ENCODE measurements around the gene DNM3. TPM values are rescaled to one million over a fixed set of nuclear protein-coding genes. Genes with fewer than 3 reads are reported as not detected.
A peak's percentile ranks its signal among the peaks of the same experiment; 100 is the strongest.

Gene DNM3
- total RNA-seq, 1 donor, result 2.0 TPM

DNA sequence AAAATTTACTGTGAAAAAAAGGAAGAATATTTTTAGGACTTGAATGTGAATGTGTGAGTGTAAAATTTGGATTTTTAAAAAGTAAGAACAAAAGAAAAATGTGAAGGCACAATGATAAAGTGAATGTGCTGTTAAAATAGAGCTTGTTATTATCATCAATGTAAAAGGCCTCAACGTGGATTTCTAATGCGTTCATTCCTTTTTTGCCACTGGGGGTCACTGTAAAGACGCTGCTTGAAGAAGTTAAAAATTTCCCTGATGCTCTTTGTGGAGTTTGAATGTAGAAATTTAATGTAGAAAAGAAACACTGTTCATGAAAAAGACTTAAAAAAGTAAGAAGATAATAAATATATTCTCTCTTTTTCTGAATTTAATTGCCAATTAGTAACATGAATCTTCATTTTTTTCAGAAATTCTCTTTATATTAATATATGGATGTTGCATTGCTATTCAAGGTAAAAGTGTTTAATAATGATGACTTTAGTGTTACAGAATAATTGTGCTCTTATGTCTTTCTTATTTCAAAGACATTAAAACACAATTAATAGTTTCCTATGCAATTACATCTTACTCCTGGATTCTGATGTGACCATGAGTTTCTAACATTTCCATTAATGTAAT lies 161.5 kb downstream of the DNM3 start:
- H3K4me3 ChIP-seq (ENCODE audit: low read depth, low read length), result no peak overlapping the region
- peak; percentile 85 for DNase-seq (ENCODE audit: low read depth)
- TF ChIP-seq, protein P1, sequence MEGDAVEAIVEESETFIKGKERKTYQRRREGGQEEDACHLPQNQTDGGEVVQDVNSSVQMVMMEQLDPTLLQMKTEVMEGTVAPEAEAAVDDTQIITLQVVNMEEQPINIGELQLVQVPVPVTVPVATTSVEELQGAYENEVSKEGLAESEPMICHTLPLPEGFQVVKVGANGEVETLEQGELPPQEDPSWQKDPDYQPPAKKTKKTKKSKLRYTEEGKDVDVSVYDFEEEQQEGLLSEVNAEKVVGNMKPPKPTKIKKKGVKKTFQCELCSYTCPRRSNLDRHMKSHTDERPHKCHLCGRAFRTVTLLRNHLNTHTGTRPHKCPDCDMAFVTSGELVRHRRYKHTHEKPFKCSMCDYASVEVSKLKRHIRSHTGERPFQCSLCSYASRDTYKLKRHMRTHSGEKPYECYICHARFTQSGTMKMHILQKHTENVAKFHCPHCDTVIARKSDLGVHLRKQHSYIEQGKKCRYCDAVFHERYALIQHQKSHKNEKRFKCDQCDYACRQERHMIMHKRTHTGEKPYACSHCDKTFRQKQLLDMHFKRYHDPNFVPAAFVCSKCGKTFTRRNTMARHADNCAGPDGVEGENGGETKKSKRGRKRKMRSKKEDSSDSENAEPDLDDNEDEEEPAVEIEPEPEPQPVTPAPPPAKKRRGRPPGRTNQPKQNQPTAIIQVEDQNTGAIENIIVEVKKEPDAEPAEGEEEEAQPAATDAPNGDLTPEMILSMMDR (IDR thresholded peaks at IDR 0.05; ENCODE audit: insufficient read depth, low read length), result peak; percentile 85

DNA sequence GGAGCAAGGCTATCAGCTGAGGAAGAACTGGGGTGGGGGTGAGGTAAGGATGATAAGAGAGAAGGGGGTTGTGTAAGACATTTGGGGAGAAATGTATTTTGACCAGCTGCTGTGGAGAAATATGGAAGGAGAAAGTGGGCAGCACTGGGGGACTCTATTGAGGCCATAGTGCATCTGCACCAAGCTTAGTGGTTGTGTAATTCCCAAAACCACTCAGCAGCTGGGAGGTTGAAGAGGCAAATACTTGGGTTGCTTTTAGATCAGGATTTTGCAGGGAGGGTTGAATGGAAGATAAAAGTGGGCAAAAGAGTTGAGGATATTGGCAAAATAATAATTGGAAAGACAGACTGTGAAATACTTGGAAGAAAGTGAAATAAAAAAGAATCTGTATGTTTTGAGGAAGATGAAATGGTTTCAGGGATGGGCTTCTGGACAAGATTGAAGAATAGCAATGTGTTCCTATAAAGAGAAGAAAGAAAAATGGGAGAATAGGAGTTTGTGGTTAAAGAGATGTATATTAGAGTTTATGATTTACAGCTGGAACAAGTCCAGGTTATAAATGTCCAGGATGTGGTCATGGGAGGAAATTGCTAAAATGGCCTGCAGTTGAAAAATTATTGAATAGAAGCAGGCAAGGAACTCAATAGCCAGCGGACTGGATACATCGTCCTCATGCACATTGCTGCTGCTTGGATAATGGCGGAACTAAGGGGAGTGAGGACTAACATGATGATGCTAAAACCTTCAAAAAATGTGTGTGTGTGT lies 162.7 kb downstream of the DNM3 start:
- H3K4me3 ChIP-seq (ENCODE audit: low read depth, low read length), result no peak overlapping the region
- TF ChIP-seq, protein P1 (IDR thresholded peaks at IDR 0.05; ENCODE audit: insufficient read depth, low read length), result no peak
- DNase-seq (ENCODE audit: low read depth), result no peak

DNA sequence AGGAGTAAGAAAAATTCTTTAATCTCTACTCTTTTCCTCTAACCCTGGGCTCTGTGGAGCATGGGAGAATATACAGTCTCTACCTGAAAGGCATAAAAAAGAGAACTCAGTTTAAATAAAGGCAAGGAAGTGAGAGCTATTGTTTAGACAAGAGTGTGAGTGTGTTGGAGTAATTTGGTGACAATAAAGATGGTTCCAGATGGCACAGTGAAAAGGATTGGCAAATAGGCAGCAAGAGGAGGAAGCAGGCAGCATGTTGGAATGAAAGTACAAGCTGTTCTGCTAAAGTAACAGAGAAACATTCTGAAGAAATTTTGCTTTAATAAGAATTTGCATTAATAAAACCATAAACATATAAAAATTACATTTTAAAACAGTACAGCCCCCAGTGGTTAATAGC lies 163.4 kb downstream of the DNM3 start:
- no peak for DNase-seq (ENCODE audit: low read depth)
- H3K4me3 ChIP-seq (ENCODE audit: low read depth, low read length), result no peak overlapping the region
- TF ChIP-seq, protein P1 (IDR thresholded peaks at IDR 0.05; ENCODE audit: insufficient read depth, low read length), result no peak

DNA sequence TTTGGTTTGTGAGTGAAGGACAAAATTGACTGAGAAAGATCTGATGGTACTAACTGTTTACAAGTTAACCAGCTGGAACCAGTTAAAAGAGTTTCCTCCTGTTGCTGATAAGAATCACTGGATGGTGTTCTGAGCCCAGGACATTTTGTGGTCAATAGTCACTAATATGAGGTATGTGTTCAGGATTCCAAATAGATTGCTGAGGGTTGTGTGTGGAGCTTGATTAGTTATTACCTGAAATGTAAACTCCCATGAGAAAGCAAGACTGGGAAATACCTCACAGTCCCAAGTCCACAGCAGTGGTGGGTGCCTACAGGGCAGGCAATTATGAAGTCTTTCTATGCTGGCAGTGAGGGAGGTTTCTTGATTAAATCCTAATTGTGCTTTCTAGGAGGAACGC lies 164.6 kb downstream of the DNM3 start:
- peak; percentile 30 for DNase-seq (ENCODE audit: low read depth)
- TF ChIP-seq, protein P1 (IDR thresholded peaks at IDR 0.05; ENCODE audit: insufficient read depth, low read length), result no peak
- H3K4me3 ChIP-seq (ENCODE audit: low read depth, low read length), result no peak overlapping the region

DNA sequence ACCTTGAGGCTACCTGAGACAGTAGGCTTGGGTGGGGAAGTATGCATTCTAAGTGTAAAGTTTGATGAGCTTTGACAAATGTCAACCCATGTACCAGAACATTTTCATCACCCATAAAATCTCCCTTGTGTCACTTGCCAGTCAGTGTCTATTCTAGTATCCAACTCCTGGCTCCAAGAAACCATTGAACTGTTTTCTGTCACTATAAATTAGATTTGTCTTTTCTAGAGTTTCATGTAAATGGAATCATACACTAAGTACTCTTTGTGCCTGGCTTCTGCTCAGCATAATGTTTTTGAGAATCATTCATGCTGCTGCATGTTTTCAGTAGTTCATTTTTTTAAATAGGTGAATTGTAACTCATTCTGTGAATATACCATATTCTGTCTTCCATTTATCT lies 165.4 kb downstream of the DNM3 start:
- DNase-seq (ENCODE audit: low read depth), result no peak
- no peak overlapping the region for H3K4me3 ChIP-seq (ENCODE audit: low read depth, low read length)
- TF ChIP-seq, protein P1 (IDR thresholded peaks at IDR 0.05; ENCODE audit: insufficient read depth, low read length), result no peak

DNA sequence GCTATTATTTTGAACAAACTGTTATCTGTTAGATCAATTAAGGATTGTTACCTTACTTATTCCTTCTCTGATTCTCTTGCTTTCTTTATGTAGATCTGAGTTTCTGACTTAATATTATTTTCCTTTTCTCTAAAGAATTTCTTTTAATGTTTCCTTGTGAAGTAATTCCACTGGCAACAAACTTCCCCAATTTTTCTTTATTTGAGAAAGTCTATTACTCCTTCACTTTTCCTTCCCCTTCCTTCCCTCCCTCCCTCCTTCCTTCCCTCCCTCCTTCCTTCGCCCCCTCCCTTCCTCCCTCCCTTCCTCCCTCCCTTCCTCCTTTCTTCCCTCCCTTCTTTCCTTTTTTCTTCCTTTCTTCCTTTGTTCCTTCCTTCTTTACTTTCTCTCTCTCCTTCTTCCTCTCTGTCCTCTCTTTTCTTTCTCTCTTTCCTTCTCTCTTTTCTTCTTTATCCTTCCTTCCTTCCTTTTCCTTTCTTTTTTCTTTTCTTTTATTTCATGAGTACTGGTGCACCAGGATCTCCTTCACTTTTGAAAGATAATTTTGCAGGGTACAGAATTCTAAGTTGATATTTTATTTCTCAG lies 177.5 kb downstream of the DNM3 start:
- DNase-seq (ENCODE audit: low read depth), result no peak
- TF ChIP-seq, protein P1 (IDR thresholded peaks at IDR 0.05; ENCODE audit: insufficient read depth, low read length), result no peak
- no peak overlapping the region for H3K4me3 ChIP-seq (ENCODE audit: low read depth, low read length)
